HG03196 (cell line): Measurements from ENCODE around the gene PTF1A.
"Not testable (repeated sequence)": the region's sequence is repeated elsewhere in the genome, so short reads cannot be mapped to it uniquely, and the experiment has no call there.

Experiments
- ATAC-seq: cut with Tn5 transposase; IDR thresholded peaks from one replicate; pipeline ENCODE4 v1.9.1; 2021; ENCODE audit not compliant: unreplicated experiment

The PTF1A gene

GRCh38 chr10:23203369-23204325 lies 11.5 kb downstream of the PTF1A start:
- ATAC-seq, result no peak

GRCh38 chr10:23204773-23205172 lies 12.7 kb downstream of the PTF1A start:
- no peak for ATAC-seq

- ATAC-seq, result no peak
Measured at GRCh38 chr10:23205972-23206642, 14.0 kb downstream of the PTF1A start.

GRCh38 chr10:23217471-23217870 lies 25.4 kb downstream of the PTF1A start:
- ATAC-seq, result no peak

- ATAC-seq, result no peak
Measured at GRCh38 chr10:23230582-23230981, 38.5 kb downstream of the PTF1A start.

GRCh38 chr10:23238015-23238414 lies 45.9 kb downstream of the PTF1A start:
- ATAC-seq, result no peak

GRCh38 chr10:23241779-23242178 lies 49.7 kb downstream of the PTF1A start:
- not testable (repeated sequence) for ATAC-seq
